ENCODE measurements around the gene NPAP1. TPM values are rescaled to one million over a fixed set of nuclear protein-coding genes. Genes with fewer than 3 reads are reported as not detected.
"Not testable (repeated sequence)": the region's sequence is repeated elsewhere in the genome, so short reads cannot be mapped to it uniquely, and the experiment has no call there.

NPAP1 gene
- polyA plus RNA-seq, 4 donors, result under 0.01 to 0.97 TPM; not detected in 2

GRCh38 chr15:24676431-24676830 is 856 bp downstream of the NPAP1 start:
- Histone ChIP-seq H3K36me3 (ENCODE audit: control insufficient read depth in 3 of 3, insufficient read depth in 2 of 3, low read depth in 1 of 3, low read length in 3 of 3) (no peaks in the 10 kb centered on the region), H3K27me3 (ENCODE audit: control insufficient read depth in 3 of 3, insufficient read depth in 3 of 3, low read length in 3 of 3) (no peaks in the 10 kb centered on the region), H3K4me3 (ENCODE audit: low read depth in 1 of 3, low read length in 3 of 3) (no peak overlapping the region), H3K9me3 (ENCODE audit: control insufficient read depth in 2 of 2, insufficient read depth in 1 of 2, low read depth in 1 of 2, low read length in 1 of 2) (peaks cover 2 to 25% of the 10 kb centered on the region in 2 donors), H3K4me1 (ENCODE audit: control insufficient read depth in 3 of 3, insufficient read depth in 2 of 3, low read depth in 1 of 3, low read length in 2 of 3) (no peaks in the 10 kb centered on the region), H3K27ac (ENCODE audit: low read depth in 1 of 3, low read length in 2 of 3) (no peak overlapping the region)
- DNase-seq (no peak), FAIRE-seq (no peak)
- 85 to 89% (median 88%) methylated on average over 14 of the region's 14 CpGs for WGBS, 3 donors

- H3K36me3 ChIP-seq (ENCODE audit: control insufficient read depth in 3 of 3, insufficient read depth in 2 of 3, low read depth in 1 of 3, low read length in 3 of 3), result no peaks in the 10 kb centered on the region
- FAIRE-seq (no peak), DNase-seq (no peak)
- H3K4me3 ChIP-seq (ENCODE audit: low read depth in 1 of 3, low read length in 3 of 3), result no peak overlapping the region
- no peaks in the 10 kb centered on the region for H3K27me3 ChIP-seq (ENCODE audit: control insufficient read depth in 3 of 3, insufficient read depth in 3 of 3, low read length in 3 of 3)
- peaks cover 2 to 25% of the 10 kb centered on the region in 2 donors for H3K9me3 ChIP-seq (ENCODE audit: control insufficient read depth in 2 of 2, insufficient read depth in 1 of 2, low read depth in 1 of 2, low read length in 1 of 2)
- H3K4me1 ChIP-seq (ENCODE audit: control insufficient read depth in 3 of 3, insufficient read depth in 2 of 3, low read depth in 1 of 3, low read length in 2 of 3), result no peaks in the 10 kb centered on the region
- no peak overlapping the region for H3K27ac ChIP-seq (ENCODE audit: low read depth in 1 of 3, low read length in 2 of 3)
- 43 to 55% (median 43%) methylated on average over 1 of the region's 1 CpG for WGBS, 3 donors
Measured at GRCh38 chr15:24678485-24678884, 2.9 kb downstream of the NPAP1 start.

GRCh38 chr15:24682002-24682401 is 6.4 kb downstream of the NPAP1 start:
- Histone ChIP-seq H3K36me3 (ENCODE audit: control insufficient read depth in 3 of 3, insufficient read depth in 2 of 3, low read depth in 1 of 3, low read length in 3 of 3) (no peaks in the 10 kb centered on the region), H3K9me3 (ENCODE audit: control insufficient read depth in 2 of 2, insufficient read depth in 1 of 2, low read depth in 1 of 2, low read length in 1 of 2) (peaks cover 0 to 4% of the 10 kb centered on the region in 2 donors), H3K4me1 (ENCODE audit: control insufficient read depth in 3 of 3, insufficient read depth in 2 of 3, low read depth in 1 of 3, low read length in 2 of 3) (no peaks in the 10 kb centered on the region), H3K4me3 (ENCODE audit: low read depth in 1 of 3, low read length in 3 of 3) (no peak overlapping the region), H3K27ac (ENCODE audit: low read depth in 1 of 3, low read length in 2 of 3) (no peak overlapping the region), H3K27me3 (ENCODE audit: control insufficient read depth in 3 of 3, insufficient read depth in 3 of 3, low read length in 3 of 3) (no peaks in the 10 kb centered on the region)
- 65 to 78% (median 68%) methylated on average over 3 of the region's 3 CpGs for WGBS, 3 donors
- DNase-seq, result no peak
- FAIRE-seq, result no peak

GRCh38 chr15:24682905-24683304 is 7.3 kb downstream of the NPAP1 start:
- not testable (repeated sequence) for H3K4me3 ChIP-seq (ENCODE audit: low read depth in 1 of 3, low read length in 3 of 3); H3K27ac ChIP-seq (ENCODE audit: low read depth in 1 of 3, low read length in 2 of 3); H3K9me3 ChIP-seq (ENCODE audit: control insufficient read depth in 2 of 2, insufficient read depth in 1 of 2, low read depth in 1 of 2, low read length in 1 of 2); H3K4me1 ChIP-seq (ENCODE audit: control insufficient read depth in 3 of 3, insufficient read depth in 2 of 3, low read depth in 1 of 3, low read length in 2 of 3); DNase-seq; H3K36me3 ChIP-seq (ENCODE audit: control insufficient read depth in 3 of 3, insufficient read depth in 2 of 3, low read depth in 1 of 3, low read length in 3 of 3); FAIRE-seq; H3K27me3 ChIP-seq (ENCODE audit: control insufficient read depth in 3 of 3, insufficient read depth in 3 of 3, low read length in 3 of 3)
- WGBS, 3 donors, result 79 to 85% (median 81%) methylated on average over 4 of the region's 4 CpGs

- FAIRE-seq, result no peak
- Histone ChIP-seq H3K4me3 (ENCODE audit: low read depth in 1 of 3, low read length in 3 of 3) (no peak overlapping the region), H3K36me3 (ENCODE audit: control insufficient read depth in 3 of 3, insufficient read depth in 2 of 3, low read depth in 1 of 3, low read length in 3 of 3) (no peaks in the 10 kb centered on the region), H3K27ac (ENCODE audit: low read depth in 1 of 3, low read length in 2 of 3) (no peak overlapping the region), H3K27me3 (ENCODE audit: control insufficient read depth in 3 of 3, insufficient read depth in 3 of 3, low read length in 3 of 3) (no peaks in the 10 kb centered on the region), H3K4me1 (ENCODE audit: control insufficient read depth in 3 of 3, insufficient read depth in 2 of 3, low read depth in 1 of 3, low read length in 2 of 3) (no peaks in the 10 kb centered on the region), H3K9me3 (ENCODE audit: control insufficient read depth in 2 of 2, insufficient read depth in 1 of 2, low read depth in 1 of 2, low read length in 1 of 2) (no peaks in the 10 kb centered on the region)
- 82 to 97% (median 95%) methylated on average over 1 of the region's 1 CpG for WGBS, 3 donors
- no peak for DNase-seq
Measured at GRCh38 chr15:24683736-24684135, 8.2 kb downstream of the NPAP1 start.

- Histone ChIP-seq H3K36me3 (ENCODE audit: control insufficient read depth in 3 of 3, insufficient read depth in 2 of 3, low read depth in 1 of 3, low read length in 3 of 3) (no peaks in the 10 kb centered on the region), H3K4me1 (ENCODE audit: control insufficient read depth in 3 of 3, insufficient read depth in 2 of 3, low read depth in 1 of 3, low read length in 2 of 3) (no peaks in the 10 kb centered on the region), H3K27me3 (ENCODE audit: control insufficient read depth in 3 of 3, insufficient read depth in 3 of 3, low read length in 3 of 3) (no peaks in the 10 kb centered on the region), H3K27ac (ENCODE audit: low read depth in 1 of 3, low read length in 2 of 3) (no peak overlapping the region), H3K9me3 (ENCODE audit: control insufficient read depth in 2 of 2, insufficient read depth in 1 of 2, low read depth in 1 of 2, low read length in 1 of 2) (no peaks in the 10 kb centered on the region), H3K4me3 (ENCODE audit: low read depth in 1 of 3, low read length in 3 of 3) (no peak overlapping the region)
- DNase-seq (no peak), FAIRE-seq (no peak)
- WGBS, 3 donors, result 50 to 52% (median 52%) methylated on average over 1 of the region's 1 CpG
Measured at GRCh38 chr15:24684313-24684712, 8.7 kb downstream of the NPAP1 start.

- H3K4me3 ChIP-seq (ENCODE audit: low read depth in 1 of 3, low read length in 3 of 3), result no peak overlapping the region
Measured at GRCh38 chr15:24696201-24696600, 20.6 kb downstream of the NPAP1 start.

GRCh38 chr15:24696842-24697241 is 21.3 kb downstream of the NPAP1 start:
- no peak overlapping the region for H3K27ac ChIP-seq (ENCODE audit: low read depth in 1 of 3, low read length in 2 of 3)
- no peaks in the 10 kb centered on the region for H3K36me3 ChIP-seq (ENCODE audit: control insufficient read depth in 3 of 3, insufficient read depth in 2 of 3, low read depth in 1 of 3, low read length in 3 of 3)
- FAIRE-seq (no peak), DNase-seq (no peak)
- H3K27me3 ChIP-seq (ENCODE audit: control insufficient read depth in 3 of 3, insufficient read depth in 3 of 3, low read length in 3 of 3), result no peaks in the 10 kb centered on the region
- WGBS, 3 donors, result 61 to 67% (median 63%) methylated on average over 9 of the region's 9 CpGs
- no peaks in the 10 kb centered on the region for H3K4me1 ChIP-seq (ENCODE audit: control insufficient read depth in 3 of 3, insufficient read depth in 2 of 3, low read depth in 1 of 3, low read length in 2 of 3)
- H3K9me3 ChIP-seq (ENCODE audit: control insufficient read depth in 2 of 2, insufficient read depth in 1 of 2, low read depth in 1 of 2, low read length in 1 of 2), result no peaks in the 10 kb centered on the region
- H3K4me3 ChIP-seq (ENCODE audit: low read depth in 1 of 3, low read length in 3 of 3), result no peak overlapping the region

More at GRCh38 chr15:24696201-24696600, 20.6 kb downstream of the NPAP1 start:
- no peaks in the 10 kb centered on the region for H3K9me3 ChIP-seq (ENCODE audit: control insufficient read depth in 2 of 2, insufficient read depth in 1 of 2, low read depth in 1 of 2, low read length in 1 of 2)
- no peaks in the 10 kb centered on the region for H3K27me3 ChIP-seq (ENCODE audit: control insufficient read depth in 3 of 3, insufficient read depth in 3 of 3, low read length in 3 of 3)
- H3K4me1 ChIP-seq (ENCODE audit: control insufficient read depth in 3 of 3, insufficient read depth in 2 of 3, low read depth in 1 of 3, low read length in 2 of 3), result no peaks in the 10 kb centered on the region
- no peak overlapping the region for H3K27ac ChIP-seq (ENCODE audit: low read depth in 1 of 3, low read length in 2 of 3)
- no peak for FAIRE-seq
- H3K36me3 ChIP-seq (ENCODE audit: control insufficient read depth in 3 of 3, insufficient read depth in 2 of 3, low read depth in 1 of 3, low read length in 3 of 3), result no peaks in the 10 kb centered on the region
- DNase-seq, result no peak
- 51 to 59% (median 55%) methylated on average over 3 of the region's 3 CpGs for WGBS, 3 donors

- Histone ChIP-seq H3K27ac (ENCODE audit: low read depth in 1 of 3, low read length in 2 of 3) (no peak overlapping the region), H3K27me3 (ENCODE audit: control insufficient read depth in 3 of 3, insufficient read depth in 3 of 3, low read length in 3 of 3) (peaks cover 0 to 2% (median 0%) of the 10 kb centered on the region in 3 donors), H3K4me1 (ENCODE audit: control insufficient read depth in 3 of 3, insufficient read depth in 2 of 3, low read depth in 1 of 3, low read length in 2 of 3) (no peaks in the 10 kb centered on the region), H3K9me3 (ENCODE audit: control insufficient read depth in 2 of 2, insufficient read depth in 1 of 2, low read depth in 1 of 2, low read length in 1 of 2) (peaks cover 0 to 7% of the 10 kb centered on the region in 2 donors), H3K36me3 (ENCODE audit: control insufficient read depth in 3 of 3, insufficient read depth in 2 of 3, low read depth in 1 of 3, low read length in 3 of 3) (no peaks in the 10 kb centered on the region), H3K4me3 (ENCODE audit: low read depth in 1 of 3, low read length in 3 of 3) (no peak overlapping the region)
- DNase-seq, result no peak
- 64 to 77% (median 71%) methylated on average over 5 of the region's 5 CpGs for WGBS, 3 donors
- FAIRE-seq, result no peak
Measured at GRCh38 chr15:24718289-24719082, 42.9 kb downstream of the NPAP1 start.
